Epithelial cell of proximal tubule (primary cell): ENCODE measurements around the gene CHP1. TPM values are rescaled to one million over a fixed set of nuclear protein-coding genes. Genes with fewer than 3 reads are reported as not detected.
"Not testable (repeated sequence)": the region's sequence is repeated elsewhere in the genome, so short reads cannot be mapped to it uniquely, and the experiment has no call there.

Source experiments
- DNase-seq: peaks from one replicate; pipeline ENCODE4 v3.0.0-alpha.2; 2011; ENCODE audit warnings: low read depth
- H3K4me3 ChIP-seq: 2 replicates; pipeline ENCODE4 v1.5.1; 2011; ENCODE audit warnings: low read depth, mild to moderate bottlenecking, low read length
- CTCF ChIP-seq: conservative IDR thresholded peaks from 2 replicates; pipeline ENCODE4 v1.5.1; 2012; ENCODE audit warnings: low read depth, mild to moderate bottlenecking, low read length
- total RNA-seq: library from RNA; depleted of rRNA; stranded (reverse); fragments of >200 nt; gene quantifications from 2 replicates; pipeline ENCODE4 v1.2.3, GENCODE V29; 2015

Gene CHP1
- total RNA-seq, 1 donor from 2014 or later = 75.2 TPM

- no peak for DNase-seq
- no peak overlapping the region for H3K4me3 ChIP-seq
- no peak for TF ChIP-seq CTCF
Observed at GRCh38 chr15:41291065-41291631, 60.1 kb downstream of the CHP1 start.

- H3K4me3 ChIP-seq = no peak overlapping the region
- no peak for DNase-seq
- TF ChIP-seq CTCF = no peak
Observed at GRCh38 chr15:41292521-41292920, 61.5 kb downstream of the CHP1 start.

GRCh38 chr15:41301139-41301538, 70.1 kb downstream of the CHP1 start:
- H3K4me3 ChIP-seq, DNase-seq: not testable (repeated sequence)

- DNase-seq = no peak
- no peak overlapping the region for H3K4me3 ChIP-seq
- no peak for TF ChIP-seq CTCF
Observed at GRCh38 chr15:41301587-41301986, 70.5 kb downstream of the CHP1 start.

GRCh38 chr15:41304149-41304770, 73.2 kb downstream of the CHP1 start:
- TF ChIP-seq CTCF = no peak
- H3K4me3 ChIP-seq = no peak overlapping the region
- DNase-seq = no peak

- no peak overlapping the region for H3K4me3 ChIP-seq
- TF ChIP-seq CTCF = no peak
- DNase-seq = no peak
Observed at GRCh38 chr15:41307679-41308078, 76.6 kb downstream of the CHP1 start.

- DNase-seq = no peak
- H3K4me3 ChIP-seq = no peak overlapping the region
- TF ChIP-seq CTCF = no peak
Observed at GRCh38 chr15:41309226-41309905, 78.3 kb downstream of the CHP1 start.

GRCh38 chr15:41320805-41321330, 89.8 kb downstream of the CHP1 start:
- DNase-seq, H3K4me3 ChIP-seq: not testable (repeated sequence)
